ENCODE measurements around the gene LCN2. TPM values are rescaled to one million over a fixed set of nuclear protein-coding genes. Genes with fewer than 3 reads are reported as not detected.
A peak's percentile ranks its signal among the peaks of the same experiment; 100 is the strongest.

LCN2 gene
- total RNA-seq, 2 experiments from 2014 or later = not detected

DNA sequence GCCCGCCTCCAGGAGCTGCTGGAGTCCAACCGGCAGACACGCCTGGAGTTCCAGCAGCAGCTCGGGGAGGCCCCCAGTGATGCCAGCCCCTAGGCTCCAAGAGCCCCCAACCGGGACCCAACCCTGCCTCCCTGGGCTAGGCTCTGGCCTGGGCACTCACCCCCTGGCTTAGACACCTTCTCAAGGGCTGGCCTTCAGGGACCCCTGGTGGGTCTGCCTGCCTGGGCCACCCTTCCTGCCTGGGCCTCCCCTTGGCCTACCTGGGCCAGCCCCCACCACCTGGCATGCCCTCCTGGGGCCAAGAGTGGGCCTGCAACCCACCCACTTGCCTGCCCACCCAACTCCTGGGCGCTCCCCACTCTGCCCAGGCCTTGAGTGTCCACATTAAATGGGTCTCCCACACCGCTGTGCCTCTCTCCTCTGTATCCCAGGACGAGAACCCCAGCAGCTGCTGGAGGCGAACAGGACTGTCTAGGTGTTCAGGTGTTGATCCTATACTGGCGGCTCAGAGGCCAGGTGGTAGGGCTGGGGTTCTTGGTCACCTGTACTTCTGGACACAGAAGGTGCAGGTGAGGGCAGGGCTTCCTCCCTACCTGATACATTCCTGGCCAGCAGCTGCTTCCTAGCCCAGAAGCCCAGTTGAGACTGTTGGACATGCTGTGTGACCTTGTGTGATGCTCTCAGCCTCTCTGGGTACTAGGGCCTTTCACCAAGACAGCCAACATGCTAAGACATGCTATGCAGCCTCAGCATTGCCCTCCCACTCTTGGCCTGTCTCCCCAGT is 14.5 kb downstream of the LCN2 start:
- Mint-ChIP-seq H3K4me1 (peaks cover 19% of the 10 kb centered on the region), H3K36me3 (ENCODE audit: low read depth) (peaks cover 20% of the 10 kb centered on the region), H3K4me3 (no peak overlapping the region), H3K27me3 (no peaks in the 10 kb centered on the region), H3K27ac (no peak overlapping the region), H3K9me3 (ENCODE audit: low read depth) (no peaks in the 10 kb centered on the region)
- POLR2A ChIA-PET = no interaction called here
- intact Hi-C loops (cut with DNase I, micrococcal nuclease) = no loop called here
- ATAC-seq (no peak), DNase-seq (no peak)
- CTCF ChIA-PET = no interaction called here

DNA sequence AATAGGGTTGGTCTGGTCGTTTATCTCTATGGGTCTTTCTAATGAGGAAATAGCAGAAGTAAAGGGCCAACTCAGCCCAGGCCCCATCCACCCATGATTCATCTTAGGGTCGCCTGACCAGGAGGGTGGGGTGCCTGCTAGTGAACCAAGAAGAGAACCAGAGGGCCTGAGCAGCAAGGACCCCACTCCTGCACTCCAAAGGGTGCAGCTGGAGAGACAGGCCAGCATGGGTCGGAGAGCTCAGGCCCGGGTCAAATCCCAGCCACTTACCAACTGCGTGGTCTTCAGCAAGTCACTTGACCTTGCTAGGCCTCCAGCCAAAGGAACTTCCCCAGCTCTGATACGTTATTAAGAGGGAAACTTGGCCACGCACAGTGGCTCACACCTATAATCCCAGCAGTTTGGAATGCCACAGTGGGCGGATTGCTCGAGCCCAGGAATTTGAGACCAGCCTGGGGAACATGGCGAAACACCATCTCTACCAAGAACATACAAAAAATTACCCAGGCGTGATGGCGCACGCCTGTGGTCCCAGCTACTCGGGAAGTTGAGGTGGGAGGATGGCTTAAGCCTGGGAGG is 15.1 kb downstream of the LCN2 start:
- no peak for DNase-seq
- CTCF ChIA-PET = no interaction called here

DNA sequence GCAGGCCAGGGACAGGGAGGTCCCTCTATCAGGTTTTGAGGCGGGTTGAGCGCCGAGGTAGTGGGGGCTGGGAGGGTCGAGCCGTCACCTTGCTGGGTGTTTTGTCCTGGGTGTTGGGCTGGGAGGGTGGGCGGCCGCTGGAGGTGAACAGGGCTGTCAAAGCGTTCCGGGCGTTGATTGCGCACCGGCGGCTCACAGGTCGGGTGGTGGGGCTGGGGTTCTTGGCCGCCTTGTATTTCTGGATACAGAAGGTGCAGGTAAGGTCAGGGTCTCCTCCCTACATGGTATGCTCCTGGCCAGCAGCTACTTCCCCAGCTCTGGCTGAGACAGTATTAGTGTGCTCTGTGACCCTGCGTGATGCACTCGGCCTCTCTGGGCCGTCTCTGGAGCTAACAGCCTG is 16.9 kb downstream of the LCN2 start:
- H3K4me3 Mint-ChIP-seq = no peak overlapping the region
- H3K27ac Mint-ChIP-seq = no peak overlapping the region
- H3K27me3 Mint-ChIP-seq = no peaks in the 10 kb centered on the region
- intact Hi-C loops (cut with DNase I, micrococcal nuclease) = no loop called here
- no peaks in the 10 kb centered on the region for H3K9me3 Mint-ChIP-seq (ENCODE audit: low read depth)
- POLR2A ChIA-PET = no interaction called here
- DNase-seq (no peak), ATAC-seq (no peak)
- H3K4me1 Mint-ChIP-seq = peaks cover 9% of the 10 kb centered on the region
- peaks cover 24% of the 10 kb centered on the region for H3K36me3 Mint-ChIP-seq (ENCODE audit: low read depth)
- CTCF ChIA-PET = no interaction called here

More for the DNA sequence above, 15.1 kb downstream of the LCN2 start:
- H3K27ac Mint-ChIP-seq = no peak overlapping the region
- H3K9me3 Mint-ChIP-seq (ENCODE audit: low read depth) = no peaks in the 10 kb centered on the region
- ATAC-seq = no peak
- H3K4me1 Mint-ChIP-seq = peaks cover 16% of the 10 kb centered on the region
- POLR2A ChIA-PET = no interaction called here
- H3K27me3 Mint-ChIP-seq = no peaks in the 10 kb centered on the region
- intact Hi-C loops (cut with DNase I, micrococcal nuclease) = no loop called here
- no peak overlapping the region for H3K4me3 Mint-ChIP-seq
- peaks cover 22% of the 10 kb centered on the region for H3K36me3 Mint-ChIP-seq (ENCODE audit: low read depth)

DNA sequence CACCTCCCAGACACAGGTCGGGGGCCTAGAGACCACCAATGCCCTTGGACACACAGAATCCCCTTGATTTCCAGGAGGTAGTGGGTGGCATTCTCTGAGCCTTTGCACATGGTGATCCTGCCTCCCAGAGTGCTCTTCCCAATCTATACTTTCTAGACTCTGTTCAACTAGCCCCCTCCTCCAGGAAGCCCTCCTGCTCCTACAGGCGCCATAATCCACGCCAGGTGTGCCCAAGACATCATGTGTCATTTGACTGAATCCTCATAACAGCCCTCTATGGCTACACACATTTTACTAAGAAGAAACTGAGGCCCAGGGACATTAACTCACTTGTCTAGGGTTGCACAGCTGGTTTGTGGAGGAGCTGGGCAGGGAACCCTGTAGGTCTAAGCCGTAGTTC is 18.0 kb downstream of the LCN2 start:
- POLR2A ChIA-PET = no interaction called here
- DNase-seq = no peak
- Mint-ChIP-seq H3K27ac (no peak overlapping the region), H3K4me3 (no peak overlapping the region), H3K27me3 (no peaks in the 10 kb centered on the region), H3K36me3 (ENCODE audit: low read depth) (peaks cover 23% of the 10 kb centered on the region), H3K4me1 (peaks cover 3% of the 10 kb centered on the region), H3K9me3 (ENCODE audit: low read depth) (no peaks in the 10 kb centered on the region)
- ATAC-seq = no peak
- intact Hi-C loops (cut with DNase I, micrococcal nuclease) = no loop called here
- CTCF ChIA-PET = no interaction called here

DNA sequence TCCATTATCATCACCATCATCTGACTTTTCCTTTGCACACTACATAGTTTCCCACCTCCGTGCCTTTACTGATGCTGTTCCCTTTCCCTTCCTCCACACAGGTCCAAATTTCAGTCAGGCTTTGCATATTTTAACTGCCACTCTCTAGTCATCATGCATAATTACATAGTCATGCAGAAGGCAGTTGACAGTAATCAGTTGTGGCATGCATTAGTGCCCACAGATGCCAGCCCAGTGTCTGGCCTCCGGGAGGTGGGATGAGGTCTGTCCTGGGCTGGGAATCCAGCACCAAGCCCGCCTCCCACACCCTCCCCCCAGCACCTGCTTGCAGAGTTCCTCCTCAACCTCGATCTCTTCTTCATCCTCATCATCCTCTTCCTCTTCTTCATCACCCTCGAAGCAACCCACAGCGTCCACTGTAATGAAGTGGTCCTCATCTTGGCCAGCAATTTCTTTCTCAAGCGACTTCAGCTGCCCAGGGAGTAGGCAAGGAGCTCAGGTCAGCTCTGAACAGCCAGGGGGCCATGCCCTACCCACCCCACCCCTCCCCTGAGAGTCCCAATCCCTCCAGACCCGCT is 19.6 kb downstream of the LCN2 start:
- Mint-ChIP-seq H3K4me3 (no peak overlapping the region), H3K27ac (no peak overlapping the region), H3K36me3 (ENCODE audit: low read depth) (peaks cover 18% of the 10 kb centered on the region), H3K9me3 (ENCODE audit: low read depth) (no peaks in the 10 kb centered on the region), H3K27me3 (no peaks in the 10 kb centered on the region), H3K4me1 (no peaks in the 10 kb centered on the region)
- intact Hi-C loops (cut with DNase I, micrococcal nuclease) = no loop called here
- ChIA-PET POLR2A (no interaction called here), CTCF (interaction anchor here (1.2 kb wide), 1 partner anchor 8 kb away, joined by 4 read pairs; no protein-coding TSS in a partner anchor)
- DNase-seq (no peak), ATAC-seq (no peak)

DNA sequence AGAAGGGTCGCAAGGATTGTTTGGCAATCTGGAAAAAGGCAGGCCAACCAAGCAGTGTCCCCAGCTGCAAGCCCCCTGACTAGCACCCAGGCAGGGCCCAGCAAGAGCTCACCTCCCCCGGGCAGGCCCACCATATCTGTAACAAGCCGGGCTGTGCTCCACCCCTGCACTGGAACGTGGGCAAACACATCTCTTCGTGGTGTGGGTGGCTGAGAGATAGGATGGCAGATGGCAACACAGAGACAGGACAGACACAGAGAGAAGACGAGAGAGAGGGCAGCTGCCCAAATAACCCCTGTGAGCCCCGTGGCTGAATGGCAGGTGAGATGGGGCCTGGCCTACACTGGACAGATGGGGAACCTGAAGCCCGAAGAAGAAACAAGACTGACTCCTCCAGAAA is 20.2 kb downstream of the LCN2 start:
- ChIA-PET CTCF (interaction anchor here (1.2 kb wide), 1 partner anchor 9 kb away, joined by 4 read pairs; no protein-coding TSS in a partner anchor), POLR2A (no interaction called here)
- intact Hi-C loops (cut with DNase I, micrococcal nuclease) = no loop called here
- no peak for ATAC-seq
- no peak for DNase-seq
- no peak overlapping the region for H3K27ac Mint-ChIP-seq
- peaks cover 14% of the 10 kb centered on the region for H3K36me3 Mint-ChIP-seq (ENCODE audit: low read depth)
- no peaks in the 10 kb centered on the region for H3K9me3 Mint-ChIP-seq (ENCODE audit: low read depth)
- no peaks in the 10 kb centered on the region for H3K4me1 Mint-ChIP-seq
- no peak overlapping the region for H3K4me3 Mint-ChIP-seq
- H3K27me3 Mint-ChIP-seq = no peaks in the 10 kb centered on the region

DNA sequence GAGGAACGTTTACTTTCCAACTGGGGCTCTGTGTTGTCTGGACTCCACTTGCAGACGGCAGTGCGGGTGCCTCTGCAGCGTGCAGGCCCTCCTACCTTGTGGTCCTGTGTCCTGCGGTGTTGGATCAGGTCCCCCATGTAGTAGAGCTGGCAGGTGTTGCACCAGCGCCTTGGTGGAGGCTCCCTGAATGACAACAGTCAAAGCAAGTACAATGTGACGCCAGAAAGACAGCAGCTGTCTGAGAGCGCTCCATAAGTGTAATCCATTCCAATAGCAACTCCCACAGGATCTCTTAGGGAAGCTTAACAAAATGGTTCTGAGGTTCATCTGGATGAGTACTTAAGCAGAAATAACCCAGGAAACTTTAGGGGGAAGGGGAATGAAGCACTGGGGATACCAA is 20.7 kb downstream of the LCN2 start:
- Mint-ChIP-seq H3K4me3 (no peak overlapping the region), H3K9me3 (ENCODE audit: low read depth) (no peaks in the 10 kb centered on the region), H3K36me3 (ENCODE audit: low read depth) (peaks cover 13% of the 10 kb centered on the region), H3K27me3 (no peaks in the 10 kb centered on the region), H3K4me1 (no peaks in the 10 kb centered on the region), H3K27ac (no peak overlapping the region)
- intact Hi-C loops (cut with DNase I, micrococcal nuclease) = no loop called here
- ChIA-PET POLR2A (no interaction called here), CTCF (interaction anchor here (1.2 kb wide), 1 partner anchor 9 kb away, joined by 4 read pairs; no protein-coding TSS in a partner anchor)
- ATAC-seq (no peak), DNase-seq (no peak)

DNA sequence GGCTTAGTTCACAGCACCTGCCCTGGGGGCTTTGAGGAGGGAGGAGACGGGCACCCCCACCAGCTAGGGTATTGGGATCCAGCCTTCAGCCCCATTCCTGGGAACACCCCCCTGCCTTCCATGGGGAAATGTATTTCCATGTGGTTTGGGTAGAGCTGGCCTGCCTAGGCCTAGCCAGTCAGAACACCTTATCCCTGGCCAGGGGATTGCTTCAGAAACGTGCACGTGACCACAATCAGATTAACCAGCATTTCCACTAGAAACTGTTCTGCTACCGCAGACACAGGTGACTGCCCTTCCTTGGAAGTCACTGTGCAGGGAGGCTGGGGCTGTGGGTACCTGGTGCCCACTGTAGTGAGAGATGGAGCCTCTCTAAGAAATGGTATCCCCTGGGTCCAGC is 24.8 kb downstream of the LCN2 start:
- no peak for ATAC-seq
- ChIA-PET POLR2A (no interaction called here), CTCF (interaction anchor here (0.6 to 1.6 kb wide), 2 partner anchors 19 to 726 kb away, joined by 4 to 6 read pairs; no protein-coding TSS in a partner anchor)
- Mint-ChIP-seq H3K36me3 (ENCODE audit: low read depth) (peaks cover 16% of the 10 kb centered on the region), H3K27me3 (no peaks in the 10 kb centered on the region), H3K9me3 (ENCODE audit: low read depth) (no peaks in the 10 kb centered on the region), H3K27ac (no peak overlapping the region), H3K4me1 (no peaks in the 10 kb centered on the region), H3K4me3 (no peak overlapping the region)
- intact Hi-C loops (cut with DNase I, micrococcal nuclease) = no loop called here
- DNase-seq = no peak

DNA sequence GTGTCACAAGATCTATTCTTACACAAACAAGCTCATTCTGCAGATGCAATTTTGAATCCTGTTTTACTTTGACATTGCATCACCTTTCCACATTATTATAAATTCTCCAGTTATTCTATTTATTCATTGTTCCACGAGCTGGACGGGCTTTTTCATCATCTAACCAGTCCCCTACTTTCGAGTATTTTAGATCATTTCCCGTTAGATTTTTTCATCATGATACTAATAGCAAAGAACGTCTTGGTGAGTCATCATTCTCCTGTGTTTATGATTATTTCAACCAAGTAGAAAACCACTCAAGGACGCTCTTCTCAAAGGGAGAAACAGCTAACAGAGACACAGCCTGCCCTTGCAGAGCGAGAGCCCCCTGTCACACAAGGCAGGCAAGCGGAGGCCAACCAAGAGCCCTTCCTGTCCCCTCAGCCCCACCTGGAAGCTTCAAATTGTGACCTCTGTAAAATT is 25.9 kb downstream of the LCN2 start:
- H3K4me3 Mint-ChIP-seq = no peak overlapping the region
- ChIA-PET CTCF (interaction anchor here (0.6 to 1.6 kb wide), 5 partner anchors 9 to 187 kb away, joined by 3 to 6 read pairs (median 3); no protein-coding TSS in a partner anchor), POLR2A (no interaction called here)
- no peak overlapping the region for H3K27ac Mint-ChIP-seq
- ATAC-seq = no peak
- H3K27me3 Mint-ChIP-seq = no peaks in the 10 kb centered on the region
- intact Hi-C loops (cut with DNase I, micrococcal nuclease) = no loop called here
- H3K9me3 Mint-ChIP-seq (ENCODE audit: low read depth) = no peaks in the 10 kb centered on the region
- peaks cover 23% of the 10 kb centered on the region for H3K36me3 Mint-ChIP-seq (ENCODE audit: low read depth)
- H3K4me1 Mint-ChIP-seq = no peaks in the 10 kb centered on the region
- no peak for DNase-seq

DNA sequence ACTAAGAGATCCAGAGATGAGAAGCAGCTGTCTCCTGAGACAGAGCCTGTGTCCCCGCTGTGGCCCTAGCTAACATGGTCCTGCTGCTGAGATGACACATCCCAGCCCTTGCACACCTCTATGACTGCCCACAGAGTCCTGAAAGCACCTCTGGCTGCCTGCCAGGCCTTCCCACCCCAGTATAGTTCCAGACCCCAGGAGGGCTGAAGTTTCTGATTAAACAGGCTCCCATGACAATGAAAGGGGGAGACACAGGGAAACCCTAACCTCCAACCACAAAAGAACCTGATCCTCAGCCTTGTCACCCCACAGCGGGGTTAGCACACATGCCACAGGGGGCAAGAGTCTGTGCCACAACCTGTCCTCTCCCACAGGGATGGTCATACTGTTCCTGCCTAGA is 26.5 kb downstream of the LCN2 start:
- ChIA-PET CTCF (interaction anchor here (0.9 to 1.1 kb wide), 2 partner anchors 8 to 12 kb away, joined by 3 read pairs; no protein-coding TSS in a partner anchor), POLR2A (no interaction called here)
- ATAC-seq (no peak), DNase-seq (no peak)
- Mint-ChIP-seq H3K9me3 (ENCODE audit: low read depth) (no peaks in the 10 kb centered on the region), H3K27me3 (no peaks in the 10 kb centered on the region), H3K4me3 (no peak overlapping the region), H3K36me3 (ENCODE audit: low read depth) (peaks cover 28% of the 10 kb centered on the region), H3K27ac (peak overlapping the region; percentile 19), H3K4me1 (no peaks in the 10 kb centered on the region)
- intact Hi-C loops (cut with DNase I, micrococcal nuclease) = no loop called here

DNA sequence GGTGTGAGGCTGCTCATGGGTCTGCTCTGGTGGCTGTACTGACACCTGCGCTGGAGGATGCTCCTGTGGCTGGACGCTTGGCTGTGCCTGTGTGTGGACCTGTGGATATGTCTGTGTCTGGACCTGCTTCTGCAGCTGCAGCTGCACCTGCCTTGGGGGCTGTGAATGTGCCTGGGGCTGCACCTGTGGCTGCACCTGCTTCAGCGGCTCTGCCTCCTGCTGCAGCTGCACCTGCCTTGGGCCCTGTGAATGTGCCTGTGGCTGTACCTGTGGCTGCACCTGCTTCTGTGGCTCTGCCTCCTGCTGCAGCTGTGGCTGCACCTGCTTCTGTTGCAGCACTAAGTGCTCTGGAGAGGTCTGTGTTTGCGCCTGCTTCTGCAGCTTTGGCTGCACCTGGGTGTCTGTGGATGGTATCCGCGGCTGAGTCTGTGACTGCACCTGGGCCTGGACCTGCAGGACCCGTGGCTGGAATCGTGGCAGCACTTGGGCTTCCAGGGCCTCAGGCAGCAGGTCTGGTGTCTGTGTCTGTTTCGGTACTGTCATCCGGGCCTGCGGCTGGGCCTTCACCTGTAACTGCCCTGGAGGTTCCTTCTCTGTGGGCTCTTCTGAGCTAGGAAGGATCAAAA is 29.7 kb downstream of the LCN2 start:
- Mint-ChIP-seq H3K4me1 (peaks cover 4% of the 10 kb centered on the region), H3K36me3 (ENCODE audit: low read depth) (peaks cover 34% of the 10 kb centered on the region), H3K27me3 (no peaks in the 10 kb centered on the region), H3K9me3 (ENCODE audit: low read depth) (no peaks in the 10 kb centered on the region), H3K27ac (no peak overlapping the region), H3K4me3 (no peak overlapping the region)
- ATAC-seq (no peak), DNase-seq (no peak)
- POLR2A ChIA-PET = no interaction called here
- intact Hi-C loops (cut with DNase I, micrococcal nuclease) = no loop called here
- CTCF ChIA-PET = no interaction called here

Data from activated CD4-positive, alpha-beta T cell treated with anti-CD3 and anti-CD28 coated beads for 36 hours (primary cell).